Activated CD8-positive, alpha-beta T cell treated with anti-CD3 and anti-CD28 coated beads, Interleukin-2, amount 10 ng/mL, durations not matched to agents 7 days and 5 days (primary cell): ENCODE results near the gene NCDN. TPM values are rescaled to one million over a fixed set of nuclear protein-coding genes. Genes with fewer than 3 reads are reported as not detected.
A peak's percentile ranks its signal among the peaks of the same experiment; 100 is the strongest.

Experiments used
- ATAC-seq: fragments of 150-1000 bp; cut with Tn5 transposase; one replicate; pipeline ENCODE4 v1.10.0; 2021; ENCODE audit warnings: moderate library complexity
- CTCF ChIA-PET: fragments of 350-600 bp; sonication (Branson Sonifier 250); formaldehyde crosslinking; loops from one replicate; lab custom pipeline; 2021; ENCODE audit warnings: antibody characterized with exemption; lab: Charles Lee
- POLR2A ChIA-PET: fragments of 350-600 bp; sonication (Branson Sonifier 250); formaldehyde crosslinking; loops from one replicate; lab custom pipeline; 2021; ENCODE audit warnings: antibody characterized with exemption; lab: Charles Lee
- DNase-seq: peaks from one replicate; pipeline ENCODE4 v3.0.0-alpha.2; 2020
- H3K27ac Mint-ChIP-seq: one replicate; pipeline ENCODE4 v1.8.0; 2021; ENCODE audit warnings: mild to moderate bottlenecking, mixed read lengths
- H3K27me3 Mint-ChIP-seq: one replicate; pipeline ENCODE4 v1.8.0; 2021; ENCODE audit warnings: low read depth, mixed read lengths
- H3K36me3 Mint-ChIP-seq: one replicate; pipeline ENCODE4 v1.8.0; 2021; ENCODE audit warnings: low read depth, mixed read lengths
- H3K4me1 Mint-ChIP-seq: one replicate; pipeline ENCODE4 v1.8.0; 2021; ENCODE audit warnings: low read depth, mixed read lengths
- H3K4me3 Mint-ChIP-seq: one replicate; pipeline ENCODE4 v1.8.0; 2021; ENCODE audit warnings: mild to moderate bottlenecking, mixed read lengths
- H3K9me3 Mint-ChIP-seq: one replicate; pipeline ENCODE4 v1.8.0; 2022; ENCODE audit warnings: mixed read lengths; ENCODE audit not compliant: insufficient read depth
- total RNA-seq, 2 experiments: library from RNA; stranded (reverse); gene quantifications; one replicate each; pipeline ENCODE4 v1.2.3, GENCODE V29; 2021

NCDN gene, protein sequence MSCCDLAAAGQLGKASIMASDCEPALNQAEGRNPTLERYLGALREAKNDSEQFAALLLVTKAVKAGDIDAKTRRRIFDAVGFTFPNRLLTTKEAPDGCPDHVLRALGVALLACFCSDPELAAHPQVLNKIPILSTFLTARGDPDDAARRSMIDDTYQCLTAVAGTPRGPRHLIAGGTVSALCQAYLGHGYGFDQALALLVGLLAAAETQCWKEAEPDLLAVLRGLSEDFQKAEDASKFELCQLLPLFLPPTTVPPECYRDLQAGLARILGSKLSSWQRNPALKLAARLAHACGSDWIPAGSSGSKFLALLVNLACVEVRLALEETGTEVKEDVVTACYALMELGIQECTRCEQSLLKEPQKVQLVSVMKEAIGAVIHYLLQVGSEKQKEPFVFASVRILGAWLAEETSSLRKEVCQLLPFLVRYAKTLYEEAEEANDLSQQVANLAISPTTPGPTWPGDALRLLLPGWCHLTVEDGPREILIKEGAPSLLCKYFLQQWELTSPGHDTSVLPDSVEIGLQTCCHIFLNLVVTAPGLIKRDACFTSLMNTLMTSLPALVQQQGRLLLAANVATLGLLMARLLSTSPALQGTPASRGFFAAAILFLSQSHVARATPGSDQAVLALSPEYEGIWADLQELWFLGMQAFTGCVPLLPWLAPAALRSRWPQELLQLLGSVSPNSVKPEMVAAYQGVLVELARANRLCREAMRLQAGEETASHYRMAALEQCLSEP
- total RNA-seq: 10 to 100 TPM; 19.3 to 19.4 TPM

DNA sequence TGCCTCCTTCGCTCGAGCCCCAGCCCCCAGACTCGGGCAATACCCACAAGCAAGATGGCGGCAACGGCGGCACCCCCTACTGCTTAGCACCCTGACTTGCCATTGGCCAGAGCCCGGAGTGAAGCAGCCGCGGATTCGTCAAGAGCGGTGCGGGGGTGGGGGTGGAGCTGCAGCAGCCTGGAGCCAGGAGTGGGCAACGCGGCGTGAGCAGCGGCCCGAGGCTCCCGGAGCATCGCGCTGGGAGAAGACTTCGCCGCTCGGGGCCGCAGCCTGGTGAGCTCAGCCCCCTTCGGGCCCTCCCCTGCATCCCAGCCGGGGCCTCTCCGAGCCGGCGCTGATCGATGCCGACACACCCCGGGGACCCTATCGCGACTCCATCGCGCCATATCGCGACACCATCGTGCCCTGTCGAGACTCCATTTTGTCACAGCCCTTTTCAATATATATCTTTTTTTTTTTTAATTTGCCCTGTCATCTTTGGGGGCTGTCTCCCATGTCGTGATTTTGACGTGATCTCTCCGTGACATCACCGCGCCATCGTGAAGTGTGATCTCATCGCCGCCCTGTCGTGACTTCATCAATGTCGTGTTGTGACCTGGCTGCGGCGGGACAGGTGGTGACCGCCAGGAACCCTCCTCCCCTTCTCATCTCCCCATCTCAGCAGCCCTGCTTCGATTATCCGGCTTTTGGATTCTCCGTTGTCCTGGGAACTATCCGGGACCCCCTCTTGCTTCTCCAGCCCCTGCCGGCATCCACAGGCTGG, at the start of gene NCDN:
NCDN (plus strand) TSS at position 189 of the 763 bp plus-strand sequence; CDS start at position 581, 392 bp downstream.
- no peaks in the 10 kb centered on the region for H3K27me3 Mint-ChIP-seq
- POLR2A ChIA-PET: interaction anchor here (0.6 to 2.5 kb wide), 10 partner anchors 9 to 368 kb away, joined by 3 to 20 read pairs (median 9); partner anchors contain the start of gene CLSPN
- peak within 1 kb of the TSS; percentile 96 for H3K4me3 Mint-ChIP-seq
- ATAC-seq (peak; percentile 95), DNase-seq (peak; percentile 98)
- H3K9me3 Mint-ChIP-seq: no peaks in the 10 kb centered on the region
- peaks cover 48% of the 10 kb centered on the region for H3K4me1 Mint-ChIP-seq
- H3K36me3 Mint-ChIP-seq: peaks cover 7% of the 10 kb centered on the region
- peak within 1 kb of the TSS; percentile 98 for H3K27ac Mint-ChIP-seq
- CTCF ChIA-PET: interaction anchor here (0.9 to 5.3 kb wide), 4 partner anchors 106 to 158 kb away, joined by 3 to 60 read pairs (median 24); no protein-coding TSS in a partner anchor

DNA sequence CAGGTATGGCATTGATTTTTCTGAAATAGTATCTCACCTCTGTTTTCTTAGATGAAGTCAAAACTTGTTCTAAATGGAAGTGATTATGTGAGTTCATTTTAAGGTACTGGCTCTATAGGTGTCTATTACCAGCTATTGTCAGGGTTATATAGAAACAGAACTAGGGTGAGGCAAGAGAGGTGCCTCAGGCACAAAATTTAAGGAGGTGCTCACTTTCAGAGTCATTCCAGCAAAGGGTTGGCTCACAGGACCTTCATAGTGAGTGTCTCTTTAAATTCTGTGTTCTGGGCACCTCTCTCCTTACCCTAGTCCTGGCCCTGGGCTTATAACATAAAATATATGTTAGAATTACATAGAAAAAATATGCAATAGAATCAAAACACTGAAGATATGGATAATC, 49.7 kb upstream of the NCDN start:
- Mint-ChIP-seq H3K4me1 (peaks cover 53% of the 10 kb centered on the region), H3K27ac (no peak overlapping the region), H3K36me3 (peaks cover 26% of the 10 kb centered on the region), H3K4me3 (no peak overlapping the region), H3K9me3 (no peaks in the 10 kb centered on the region), H3K27me3 (no peaks in the 10 kb centered on the region)
- ChIA-PET POLR2A (no interaction called here), CTCF (interaction anchor here (1.6 to 2.0 kb wide), 2 partner anchors 39 to 57 kb away, joined by 3 to 12 read pairs; no protein-coding TSS in a partner anchor)
- no peak for DNase-seq
- no peak for ATAC-seq

DNA sequence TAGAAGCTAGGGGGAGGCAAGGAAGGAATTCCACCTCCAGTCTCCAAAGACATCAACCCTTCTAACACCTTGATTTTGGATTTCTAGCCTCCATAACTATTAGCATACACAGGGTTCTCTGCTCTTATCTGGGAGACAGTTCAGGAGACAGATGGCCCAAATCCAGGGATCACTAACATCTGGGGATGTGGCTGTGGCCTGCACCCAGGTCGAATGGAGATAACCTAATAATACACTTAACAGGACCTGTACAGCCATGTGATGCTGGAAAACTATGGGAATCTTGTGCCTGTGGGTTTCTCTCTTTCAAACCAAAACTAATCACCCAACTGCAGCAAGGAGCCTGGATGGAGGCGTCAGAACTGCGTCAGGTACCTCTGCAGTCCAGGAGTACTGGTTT, 48.0 kb upstream of the NCDN start:
- peaks cover 45% of the 10 kb centered on the region for H3K4me1 Mint-ChIP-seq
- H3K27ac Mint-ChIP-seq: no peak overlapping the region
- H3K4me3 Mint-ChIP-seq: no peak overlapping the region
- no peaks in the 10 kb centered on the region for H3K27me3 Mint-ChIP-seq
- CTCF ChIA-PET: interaction anchor here (1.0 to 2.0 kb wide), 4 partner anchors 26 to 58 kb away, joined by 3 to 12 read pairs (median 4); no protein-coding TSS in a partner anchor
- no peak for ATAC-seq
- POLR2A ChIA-PET: no interaction called here
- H3K9me3 Mint-ChIP-seq: no peaks in the 10 kb centered on the region
- peaks cover 23% of the 10 kb centered on the region for H3K36me3 Mint-ChIP-seq
- DNase-seq: no peak

DNA sequence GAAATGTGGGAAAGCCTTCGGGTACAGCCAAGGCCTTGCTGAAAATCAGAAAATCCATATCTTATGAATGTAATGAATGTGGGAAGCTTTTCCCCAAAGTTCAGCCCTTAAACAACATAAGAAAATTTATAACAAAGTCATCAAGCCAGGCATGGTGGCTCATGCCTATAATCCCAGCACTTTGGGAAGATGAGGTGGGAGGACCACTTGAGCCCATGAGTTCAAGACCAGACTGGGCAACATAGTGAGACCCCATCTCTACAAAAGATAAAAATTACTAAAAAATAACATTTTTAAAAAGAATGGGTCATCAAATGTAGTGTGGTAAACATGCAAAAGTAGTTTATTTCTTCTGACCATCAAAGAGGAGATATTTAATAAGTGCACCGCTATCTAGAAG, 46.3 kb upstream of the NCDN start:
- ChIA-PET CTCF (interaction anchor here (2.0 kb wide), 1 partner anchor 60 kb away, joined by 15 read pairs; no protein-coding TSS in a partner anchor), POLR2A (no interaction called here)
- Mint-ChIP-seq H3K4me1 (peaks cover 29% of the 10 kb centered on the region), H3K27ac (no peak overlapping the region), H3K9me3 (peaks cover 7% of the 10 kb centered on the region), H3K27me3 (no peaks in the 10 kb centered on the region), H3K36me3 (peaks cover 27% of the 10 kb centered on the region), H3K4me3 (no peak overlapping the region)
- DNase-seq: no peak
- ATAC-seq: no peak

DNA sequence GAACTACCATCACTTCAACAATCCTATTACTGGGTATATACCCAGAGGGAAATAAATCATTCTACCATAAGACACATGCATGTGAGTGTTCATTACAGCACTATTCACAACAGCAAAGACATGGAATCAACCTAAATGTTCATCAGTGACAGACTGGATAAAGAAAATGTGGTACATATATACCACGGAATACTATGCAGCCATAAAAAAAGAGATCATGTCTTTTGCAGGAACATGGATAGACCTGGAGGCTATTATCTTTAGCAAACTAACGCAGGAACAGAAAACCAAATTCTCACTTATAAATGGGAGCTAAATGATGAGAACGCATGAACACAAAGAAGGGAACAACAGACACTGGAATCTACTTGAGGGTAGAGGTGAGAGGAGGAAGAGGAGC, 39.4 kb upstream of the NCDN start:
- H3K36me3 Mint-ChIP-seq: peaks cover 41% of the 10 kb centered on the region
- H3K4me1 Mint-ChIP-seq: peaks cover 7% of the 10 kb centered on the region
- H3K27ac Mint-ChIP-seq: no peak overlapping the region
- ATAC-seq (no peak), DNase-seq (no peak)
- no peak overlapping the region for H3K4me3 Mint-ChIP-seq
- ChIA-PET CTCF (interaction anchor here (0.9 kb wide), 1 partner anchor 20 kb away, joined by 5 read pairs; no protein-coding TSS in a partner anchor), POLR2A (no interaction called here)
- peaks cover 19% of the 10 kb centered on the region for H3K9me3 Mint-ChIP-seq
- no peaks in the 10 kb centered on the region for H3K27me3 Mint-ChIP-seq

DNA sequence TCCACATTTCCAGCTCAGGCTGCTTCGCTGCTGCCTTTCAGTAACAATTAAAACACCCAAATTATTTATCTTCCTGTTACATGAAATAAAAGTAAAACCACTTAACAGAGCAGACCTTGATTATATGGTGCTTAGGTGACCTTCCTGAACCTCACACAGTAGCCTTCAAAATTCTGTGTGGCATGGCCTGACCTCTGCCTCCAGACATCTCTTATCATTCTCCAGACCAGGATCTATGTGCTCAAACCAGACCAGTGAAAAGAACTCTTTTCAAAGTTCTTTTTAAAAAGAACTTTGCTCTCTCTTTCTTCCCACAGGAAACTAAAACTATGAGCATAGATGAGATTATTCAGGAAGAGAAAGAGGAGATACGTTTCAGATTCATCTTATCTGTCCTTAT, 38.2 kb upstream of the NCDN start:
- peak overlapping the region; percentile 15 for H3K27ac Mint-ChIP-seq
- ChIA-PET POLR2A (no interaction called here), CTCF (interaction anchor here (1.1 to 2.4 kb wide), 2 partner anchors 18 to 68 kb away, joined by 3 to 9 read pairs; no protein-coding TSS in a partner anchor)
- DNase-seq (no peak), ATAC-seq (no peak)
- H3K36me3 Mint-ChIP-seq: peaks cover 47% of the 10 kb centered on the region
- H3K4me3 Mint-ChIP-seq: no peak overlapping the region
- peaks cover 19% of the 10 kb centered on the region for H3K9me3 Mint-ChIP-seq
- H3K4me1 Mint-ChIP-seq: peaks cover 7% of the 10 kb centered on the region
- H3K27me3 Mint-ChIP-seq: no peaks in the 10 kb centered on the region

DNA sequence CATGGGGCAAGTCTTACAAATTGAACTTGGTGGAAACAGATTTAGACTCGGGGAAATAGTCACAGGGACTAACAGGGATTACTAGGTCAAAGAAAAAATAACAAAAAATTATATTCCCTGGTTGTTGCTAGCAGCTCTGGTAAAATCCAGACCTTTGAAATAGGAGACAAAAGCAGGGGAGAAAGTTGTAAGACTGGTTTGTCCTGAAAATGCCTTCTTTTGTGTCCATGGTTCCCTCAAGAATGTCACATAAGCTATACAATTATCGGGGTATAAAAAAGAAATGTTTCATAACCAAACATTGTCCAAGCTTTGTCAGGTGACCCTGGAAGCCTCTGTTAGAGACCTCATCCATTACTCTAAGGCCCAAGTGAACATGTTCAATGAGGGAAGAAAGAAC, 33.5 kb upstream of the NCDN start:
- CTCF ChIA-PET: interaction anchor here (1.3 kb wide), 1 partner anchor 73 kb away, joined by 5 read pairs; no protein-coding TSS in a partner anchor
- DNase-seq: no peak
- H3K36me3 Mint-ChIP-seq: peaks cover 39% of the 10 kb centered on the region
- no peak for ATAC-seq
- POLR2A ChIA-PET: no interaction called here
- no peak overlapping the region for H3K27ac Mint-ChIP-seq
- peaks cover 28% of the 10 kb centered on the region for H3K9me3 Mint-ChIP-seq
- H3K4me3 Mint-ChIP-seq: no peak overlapping the region
- no peaks in the 10 kb centered on the region for H3K27me3 Mint-ChIP-seq
- peaks cover 7% of the 10 kb centered on the region for H3K4me1 Mint-ChIP-seq

DNA sequence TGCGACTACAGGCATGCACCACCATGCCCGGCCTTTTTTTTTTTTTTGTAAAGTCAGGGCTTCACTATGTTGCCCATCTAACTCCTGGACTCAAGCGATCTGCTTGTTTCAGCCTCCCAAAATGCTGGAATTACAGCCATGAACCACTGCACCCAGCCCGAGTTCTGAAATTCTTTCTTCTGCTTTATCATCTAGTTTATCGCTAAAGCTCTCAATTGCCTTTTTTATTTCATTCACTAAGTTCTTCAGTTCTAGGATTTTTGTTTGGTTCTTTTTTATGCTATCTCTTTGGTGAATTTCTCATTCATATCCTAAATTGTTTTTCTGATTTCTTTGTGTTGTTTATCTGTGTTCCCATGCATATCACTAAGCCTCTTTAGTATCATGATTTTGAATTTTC, 27.4 kb upstream of the NCDN start:
- no peak overlapping the region for H3K4me3 Mint-ChIP-seq
- no peak for DNase-seq
- H3K36me3 Mint-ChIP-seq: peaks cover 61% of the 10 kb centered on the region
- no peaks in the 10 kb centered on the region for H3K27me3 Mint-ChIP-seq
- H3K4me1 Mint-ChIP-seq: no peaks in the 10 kb centered on the region
- no peak for ATAC-seq
- no peak overlapping the region for H3K27ac Mint-ChIP-seq
- ChIA-PET CTCF (no interaction called here), POLR2A (no interaction called here)
- H3K9me3 Mint-ChIP-seq: peaks cover 42% of the 10 kb centered on the region

DNA sequence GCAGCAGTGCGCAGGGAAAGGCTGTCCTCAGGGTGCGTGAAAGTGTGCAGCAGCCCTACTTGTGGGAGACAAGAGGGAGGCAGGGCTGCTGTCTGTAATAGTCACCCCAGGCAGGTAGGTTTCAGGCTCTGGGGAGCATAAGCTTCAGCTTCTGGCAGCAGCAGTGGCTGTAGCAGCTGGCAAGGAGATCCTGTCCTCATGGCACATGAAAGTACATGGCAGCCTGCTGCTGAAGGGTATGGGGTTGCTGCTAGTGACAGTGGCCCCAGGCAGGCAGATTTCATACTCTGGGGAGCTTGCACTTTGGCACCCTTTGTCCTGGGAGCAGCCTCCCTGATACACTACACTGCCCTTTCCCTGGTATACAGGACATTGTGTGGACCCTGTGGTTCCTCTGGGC, 26.7 kb upstream of the NCDN start:
- no peaks in the 10 kb centered on the region for H3K27me3 Mint-ChIP-seq
- DNase-seq (no peak), ATAC-seq (no peak)
- H3K4me3 Mint-ChIP-seq: no peak overlapping the region
- ChIA-PET POLR2A (no interaction called here), CTCF (interaction anchor here (12.5 kb wide), 1 partner anchor 78 kb away, joined by 215 read pairs; no protein-coding TSS in a partner anchor)
- peaks cover 35% of the 10 kb centered on the region for H3K9me3 Mint-ChIP-seq
- no peak overlapping the region for H3K27ac Mint-ChIP-seq
- H3K4me1 Mint-ChIP-seq: no peaks in the 10 kb centered on the region
- peaks cover 62% of the 10 kb centered on the region for H3K36me3 Mint-ChIP-seq

DNA sequence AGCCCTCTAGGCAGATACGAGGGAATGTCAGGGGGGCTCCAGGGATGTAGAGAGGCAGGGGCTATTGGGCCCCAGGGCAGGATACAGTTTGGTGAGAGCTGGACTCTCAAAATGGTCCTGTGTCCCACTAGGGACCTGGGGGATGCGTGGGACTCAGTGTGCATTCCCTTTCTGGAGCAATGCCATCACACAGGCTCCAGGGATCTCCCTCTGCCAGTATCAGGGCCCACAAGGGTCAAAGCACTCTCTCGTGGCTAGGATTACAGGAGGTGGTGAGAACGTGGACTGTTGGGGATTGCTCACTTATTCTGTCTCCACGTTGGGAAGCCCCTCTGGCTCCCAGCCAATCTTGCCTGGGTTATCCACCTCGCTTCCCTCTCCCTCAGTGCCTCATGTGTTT, 26.2 kb upstream of the NCDN start:
- CTCF ChIA-PET: interaction anchor here (12.5 kb wide), 1 partner anchor 79 kb away, joined by 215 read pairs; no protein-coding TSS in a partner anchor
- ATAC-seq (no peak), DNase-seq (no peak)
- H3K36me3 Mint-ChIP-seq: peaks cover 66% of the 10 kb centered on the region
- H3K4me3 Mint-ChIP-seq: no peak overlapping the region
- POLR2A ChIA-PET: no interaction called here
- H3K4me1 Mint-ChIP-seq: no peaks in the 10 kb centered on the region
- H3K27me3 Mint-ChIP-seq: no peaks in the 10 kb centered on the region
- no peak overlapping the region for H3K27ac Mint-ChIP-seq
- peaks cover 35% of the 10 kb centered on the region for H3K9me3 Mint-ChIP-seq
